ENCODE measurements around the gene MECP2.

- TF ChIP-seq CTCF (IDR thresholded peaks at IDR 0.05) (no peak), POLR2A (IDR thresholded peaks at IDR 0.05) (no peak)
Measured at GRCh38 chrX:154125391-154126040, 28.0 kb upstream of the MECP2 start.
